IPS-11a (cell line): ENCODE measurements around the gene XRCC4.

Source experiments
- H3K4me3 ChIP-seq: one replicate; pipeline ENCODE4 v1.5.1; 2013; ENCODE audit warnings: low read depth, low read length, control low read depth

The XRCC4 gene

GRCh38 chr5:83069096-83069799 is 8.1 kb upstream of the XRCC4 start:
- H3K4me3 ChIP-seq, result no peak overlapping the region

DNA sequence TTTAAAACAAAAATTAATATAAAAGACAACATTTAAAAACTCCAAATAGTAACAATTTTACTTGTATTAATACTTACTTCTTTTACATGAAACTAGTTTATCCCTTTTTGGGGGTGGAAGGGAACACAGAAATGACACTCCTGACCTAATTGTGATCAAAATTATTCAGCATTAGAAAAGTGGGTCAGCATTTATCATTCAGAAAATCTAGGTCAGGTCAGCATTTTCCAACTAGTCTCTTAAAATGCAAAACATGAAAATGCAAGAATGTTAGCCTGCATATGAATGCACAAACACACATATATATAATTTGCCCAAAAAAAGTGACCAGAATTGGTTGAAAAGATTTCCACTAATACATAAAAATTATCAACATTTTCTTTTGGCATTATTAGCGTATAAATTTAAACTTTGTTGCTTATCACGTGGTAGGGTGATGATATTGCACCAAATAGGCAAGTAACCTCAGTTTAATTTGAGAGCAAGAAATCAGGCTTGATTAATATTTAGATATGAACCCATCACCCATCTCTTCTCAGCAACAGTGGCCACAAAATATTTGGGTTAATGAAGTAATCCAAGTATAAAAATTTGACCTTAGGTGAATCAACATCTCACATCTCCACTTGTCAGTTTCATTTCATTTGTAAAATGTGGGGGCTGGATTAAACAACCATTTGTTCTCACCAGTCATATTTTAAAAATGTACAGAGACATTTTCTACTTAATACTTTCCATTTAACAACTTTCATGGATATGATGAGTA is 5.9 kb upstream of the XRCC4 start:
- no peak overlapping the region for H3K4me3 ChIP-seq

DNA sequence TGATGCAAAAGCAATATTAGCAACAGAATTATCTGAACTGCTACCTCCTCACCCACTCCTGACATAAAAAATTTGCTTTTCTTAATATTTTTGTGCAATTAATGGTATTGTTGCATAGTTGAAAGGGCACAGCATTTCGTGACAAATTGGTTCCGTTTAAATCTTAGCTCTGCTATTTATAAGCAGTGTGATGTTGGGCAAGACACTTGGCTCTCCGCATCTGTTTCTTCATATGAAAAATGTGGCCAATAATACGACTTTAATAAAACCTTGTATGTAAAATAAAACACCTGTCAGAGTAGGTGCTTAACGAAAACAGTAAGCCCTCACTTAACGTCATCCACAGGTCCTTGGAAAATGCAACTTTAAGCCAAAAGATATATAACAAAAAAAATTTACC is 4.4 kb upstream of the XRCC4 start:
- no peak overlapping the region for H3K4me3 ChIP-seq

- peak overlapping the region; percentile 98 for H3K4me3 ChIP-seq
These were observed 415 bp downstream of the XRCC4 start for GRCh38 chr5:83077662-83078261.

GRCh38 chr5:83082750-83083149 is 5.4 kb downstream of the XRCC4 start:
- no peak overlapping the region for H3K4me3 ChIP-seq

DNA sequence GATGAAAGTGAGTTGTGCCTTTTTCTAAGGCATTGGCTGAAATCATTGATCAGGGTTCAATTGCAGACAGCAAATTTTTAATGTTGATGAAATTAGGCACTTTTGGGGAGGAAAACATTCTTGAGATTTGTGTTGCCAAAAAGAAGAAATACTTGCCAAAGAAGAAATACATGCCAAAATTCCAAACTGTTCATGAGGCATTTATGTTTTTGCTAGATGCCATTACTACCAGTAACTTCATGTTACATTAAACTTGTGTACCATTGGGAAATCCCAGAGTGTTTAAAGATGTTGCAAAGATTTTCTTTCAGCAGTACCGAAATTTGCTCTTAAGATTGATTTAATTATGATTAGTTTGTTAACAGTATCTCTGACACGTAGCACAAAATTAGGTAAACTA is 7.0 kb downstream of the XRCC4 start:
- no peak overlapping the region for H3K4me3 ChIP-seq

DNA sequence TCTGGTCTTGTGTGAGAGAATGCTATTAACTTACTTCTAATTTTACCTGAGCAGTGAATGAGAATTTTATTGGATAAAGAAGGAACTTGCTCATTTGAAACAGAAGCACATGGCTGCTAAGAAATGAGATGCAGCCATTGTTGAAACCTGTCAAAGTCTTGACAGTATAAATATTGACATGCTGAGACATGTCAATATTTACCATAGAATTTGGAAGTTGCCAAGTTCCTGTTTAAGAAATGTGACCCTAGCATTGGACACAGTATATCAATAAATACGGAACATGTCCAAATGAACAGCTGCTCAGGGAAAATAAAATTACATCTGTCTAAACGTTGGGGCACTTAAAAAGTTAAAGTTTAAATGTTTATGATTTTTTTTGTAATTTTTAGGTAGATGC is 7.8 kb downstream of the XRCC4 start:
- H3K4me3 ChIP-seq, result no peak overlapping the region

DNA sequence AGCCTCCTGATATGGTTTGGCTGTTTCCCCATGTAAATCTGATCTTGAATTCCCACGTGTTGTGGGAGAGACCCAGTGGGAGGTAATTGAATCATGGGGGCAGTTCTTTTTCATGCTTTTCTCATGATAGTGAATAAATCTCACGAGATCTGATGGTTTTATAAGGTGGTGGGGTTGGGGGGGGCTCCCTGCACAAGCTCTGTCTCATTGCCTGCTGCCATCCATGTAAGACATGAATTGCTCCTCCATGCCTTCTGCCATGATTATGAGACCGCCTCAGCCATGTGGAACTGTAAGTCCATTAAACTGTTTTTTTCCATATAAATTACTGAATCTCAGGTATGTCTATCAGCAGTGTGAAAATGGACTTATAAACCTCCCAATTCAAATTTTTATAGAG is 12.8 kb downstream of the XRCC4 start:
- H3K4me3 ChIP-seq, result no peak overlapping the region

- no peak overlapping the region for H3K4me3 ChIP-seq
These were observed 15.3 kb downstream of the XRCC4 start for GRCh38 chr5:83092619-83093018.

DNA sequence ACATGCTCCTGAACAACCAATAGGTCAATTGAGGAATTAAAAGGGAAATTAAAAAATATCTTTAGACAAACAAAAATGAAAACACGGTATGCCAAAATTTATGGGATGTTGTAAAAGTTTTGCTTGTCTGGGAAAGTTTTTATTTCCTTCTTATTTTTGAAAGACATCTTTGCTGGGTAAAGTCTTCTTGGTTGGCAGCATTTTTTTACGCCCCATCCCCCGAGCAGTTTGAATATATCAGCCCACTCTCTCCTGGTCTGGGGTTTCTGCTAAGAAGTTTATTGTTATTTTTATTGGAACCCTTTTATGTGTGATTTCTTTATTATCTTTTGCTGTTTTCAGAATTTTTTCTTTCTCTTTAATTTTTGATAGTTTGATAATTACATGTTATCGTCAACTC is 16.3 kb downstream of the XRCC4 start:
- H3K4me3 ChIP-seq, result no peak overlapping the region

DNA sequence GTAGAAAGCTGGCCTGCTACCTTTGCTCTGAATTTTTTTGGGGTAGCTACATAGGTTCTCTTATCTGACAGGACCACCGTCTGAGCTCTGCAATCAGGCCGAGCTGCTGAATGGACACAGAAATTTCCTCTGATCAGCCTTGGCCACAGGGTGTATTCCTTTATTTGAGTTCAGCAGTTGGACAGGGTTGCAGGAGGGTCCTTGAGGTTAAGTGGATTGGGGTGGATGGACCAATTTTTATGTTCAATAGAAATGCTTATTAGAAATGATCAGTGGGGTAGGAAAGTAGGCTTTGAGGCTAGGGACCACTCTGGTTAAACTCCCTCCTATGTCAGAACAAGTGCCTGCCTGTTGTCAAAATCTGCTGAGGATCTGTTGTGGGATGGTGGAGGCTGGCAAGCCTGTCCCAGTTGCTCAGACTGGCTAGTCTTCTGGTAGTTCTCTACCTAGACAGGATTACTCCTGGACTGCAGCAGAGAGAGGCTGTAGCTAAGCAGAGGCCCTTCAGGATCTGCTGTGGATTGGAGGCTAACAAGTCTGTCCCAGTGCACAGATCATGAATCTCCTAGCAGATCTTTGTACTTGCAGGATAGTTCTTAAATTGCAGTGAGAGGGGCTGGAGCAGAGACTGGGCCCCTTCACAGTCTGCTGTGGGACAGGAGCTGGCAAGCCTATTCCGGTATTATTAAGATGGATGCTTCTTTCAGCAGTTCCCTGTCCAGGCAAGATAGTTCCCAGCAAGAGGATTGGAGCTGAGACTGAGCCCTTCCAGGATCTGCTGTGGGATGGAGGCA is 18.0 kb downstream of the XRCC4 start:
- no peak overlapping the region for H3K4me3 ChIP-seq

DNA sequence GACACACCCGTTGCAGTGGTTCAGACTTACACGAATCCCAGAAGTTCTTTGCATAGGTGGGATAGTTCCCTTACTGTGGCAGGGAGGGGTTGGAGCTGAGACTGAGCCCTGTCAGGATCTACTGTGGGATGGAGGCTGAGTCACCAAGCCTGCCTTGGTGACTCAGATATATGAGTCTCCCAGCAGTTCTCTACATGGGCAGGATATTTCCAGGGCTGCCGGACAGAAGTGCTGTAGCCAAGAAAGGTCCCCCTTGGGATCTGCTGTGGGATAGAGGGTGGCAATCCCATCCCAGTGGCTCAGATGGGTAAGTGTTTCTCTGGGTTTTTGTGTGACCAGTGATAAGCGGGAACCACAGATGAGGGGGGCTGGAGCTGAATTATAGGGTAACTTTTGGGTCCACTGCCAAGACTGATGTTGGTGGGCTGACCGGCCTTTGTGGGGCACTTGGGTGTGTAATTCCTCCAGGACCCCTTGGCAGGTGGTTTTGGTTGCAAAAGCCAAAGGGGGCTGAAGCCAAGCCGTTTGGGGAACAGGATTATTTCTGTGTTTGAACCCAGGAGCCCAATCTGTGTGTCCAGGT is 18.7 kb downstream of the XRCC4 start:
- H3K4me3 ChIP-seq, result no peak overlapping the region

DNA sequence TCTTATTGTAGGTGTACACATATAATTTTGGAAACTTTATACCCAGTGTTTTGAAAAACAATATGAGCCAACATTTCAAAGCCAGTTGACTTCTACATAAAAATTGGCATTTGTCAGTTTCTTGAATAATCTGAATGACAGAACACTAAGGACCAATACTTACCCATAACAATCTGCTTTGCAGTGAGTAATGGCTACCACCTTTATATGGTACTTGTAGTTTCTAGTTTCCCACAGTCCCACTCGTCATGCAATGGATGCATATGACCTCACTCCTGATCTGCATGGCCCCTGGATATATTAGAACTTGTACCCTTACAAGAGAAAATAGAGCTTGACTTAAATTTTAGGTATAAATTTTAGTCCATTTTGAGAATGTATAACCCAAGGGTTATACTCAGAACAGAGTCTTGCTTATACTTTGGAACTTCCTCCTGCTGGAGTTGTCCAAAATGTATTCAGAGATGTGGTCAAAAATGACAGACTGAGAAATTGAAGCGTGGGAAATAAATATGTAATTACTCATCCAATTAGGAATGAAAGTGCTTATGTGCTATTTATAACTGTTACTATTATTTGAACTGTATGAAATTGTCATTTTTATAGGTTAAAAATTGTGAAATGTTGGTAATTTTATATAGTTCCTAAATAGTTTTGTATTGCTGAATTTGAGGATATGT is 19.5 kb downstream of the XRCC4 start:
- no peak overlapping the region for H3K4me3 ChIP-seq

- no peak overlapping the region for H3K4me3 ChIP-seq
These were observed 20.4 kb downstream of the XRCC4 start for GRCh38 chr5:83097689-83098231.

- H3K4me3 ChIP-seq, result no peak overlapping the region
These were observed 21.7 kb downstream of the XRCC4 start for GRCh38 chr5:83099001-83099400.

GRCh38 chr5:83099445-83099844 is 22.1 kb downstream of the XRCC4 start:
- no peak overlapping the region for H3K4me3 ChIP-seq

GRCh38 chr5:83101514-83101913 is 24.2 kb downstream of the XRCC4 start:
- H3K4me3 ChIP-seq, result no peak overlapping the region

DNA sequence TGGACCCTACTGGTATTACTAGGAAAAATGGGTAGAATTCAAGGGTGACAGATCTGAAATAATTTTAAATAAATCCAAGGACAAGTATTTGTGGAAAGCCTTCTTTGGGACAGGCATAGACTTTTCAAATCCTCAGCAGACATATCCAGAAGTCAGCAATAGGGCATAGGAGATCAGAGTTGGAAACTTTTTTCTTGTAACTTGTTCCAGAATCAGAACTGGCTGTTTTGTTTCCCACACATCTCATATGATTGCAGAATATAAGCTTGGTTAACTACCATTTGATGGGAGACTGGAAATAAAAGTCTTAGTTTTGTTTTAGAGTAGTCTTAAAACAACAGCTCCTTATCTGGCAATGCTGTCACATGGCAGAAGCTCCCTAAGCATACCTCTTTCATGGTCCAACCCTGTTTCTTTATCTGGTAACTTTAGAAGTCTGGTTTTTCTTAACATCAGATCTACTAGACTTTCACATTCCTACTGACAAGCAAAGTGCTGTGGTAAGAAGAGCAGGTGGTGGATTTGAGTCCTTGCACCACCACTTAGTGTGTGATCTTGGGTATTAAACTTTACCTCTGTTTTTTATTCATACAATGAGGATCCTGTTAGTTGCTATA is 25.1 kb downstream of the XRCC4 start:
- H3K4me3 ChIP-seq, result no peak overlapping the region

DNA sequence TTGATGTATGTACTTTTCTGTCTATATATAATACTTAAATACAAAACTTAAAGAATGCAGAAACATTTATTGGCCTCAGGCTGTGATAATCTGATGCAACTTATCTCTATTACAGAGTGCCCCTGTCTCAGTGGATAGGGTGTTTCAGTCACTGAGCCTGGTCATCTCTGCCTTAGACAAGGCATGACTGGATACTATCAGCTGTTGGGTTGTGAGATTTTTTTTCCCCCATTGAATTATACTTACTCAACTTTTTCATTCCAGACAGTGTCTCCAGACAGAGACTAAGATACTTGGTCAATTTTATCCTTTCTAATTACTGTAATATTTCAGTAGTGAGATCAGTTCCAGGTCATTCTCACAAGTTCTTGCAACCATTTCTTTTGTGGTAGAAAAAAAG is 26.7 kb downstream of the XRCC4 start:
- no peak overlapping the region for H3K4me3 ChIP-seq
